Activated T-cell treated with anti-CD3 and anti-CD28 coated beads, Interleukin-2, amount 50 U/mL, for 4 hours (primary cell): ENCODE data around the gene IQCH. TPM values are rescaled to one million over a fixed set of nuclear protein-coding genes. Genes with fewer than 3 reads are reported as not detected.
"Not testable (repeated sequence)": the region's sequence is repeated elsewhere in the genome, so short reads cannot be mapped to it uniquely, and the experiment has no call there.

Experiments used
- ATAC-seq, 2 donors: fragments of 200-7000 bp; cut with Tn5 transposase; one replicate each; pipeline ENCODE4 v1.10.0; 2021
- DNase-seq: peaks from one replicate; pipeline ENCODE4 v3.0.0-alpha.2; 2020
- H3K27me3 Mint-ChIP-seq: one replicate; pipeline ENCODE4 v1.8.0; 2021; ENCODE audit warnings: low read depth, mixed read lengths
- H3K36me3 Mint-ChIP-seq: one replicate; pipeline ENCODE4 v1.8.0; 2022; ENCODE audit warnings: mixed read lengths; ENCODE audit not compliant: insufficient read depth
- H3K4me1 Mint-ChIP-seq: one replicate; pipeline ENCODE4 v1.8.0; 2021; ENCODE audit warnings: low read depth, mixed read lengths
- H3K4me3 Mint-ChIP-seq: one replicate; pipeline ENCODE4 v1.8.0; 2021; ENCODE audit warnings: mild to moderate bottlenecking, moderate library complexity, mixed read lengths
- H3K9me3 Mint-ChIP-seq: one replicate; pipeline ENCODE4 v1.8.0; 2021; ENCODE audit warnings: mixed read lengths
- total RNA-seq, 3 donors: library from RNA; stranded (reverse); gene quantifications; one replicate each; pipeline ENCODE4 v1.2.1, GENCODE V29; 2021

Gene IQCH
- total RNA-seq, 3 donors from 2014 or later: 0.53 to 0.95 (median 0.53) TPM

- H3K9me3 Mint-ChIP-seq: no peaks in the 10 kb centered on the region
- no peak for DNase-seq
- H3K27me3 Mint-ChIP-seq: no peaks in the 10 kb centered on the region
- ATAC-seq: no peak
- no peak overlapping the region for H3K4me3 Mint-ChIP-seq
- H3K4me1 Mint-ChIP-seq: no peaks in the 10 kb centered on the region
- no peaks in the 10 kb centered on the region for H3K36me3 Mint-ChIP-seq
These were observed 165.1 kb downstream of the IQCH start for GRCh38 chr15:67419705-67420104.

GRCh38 chr15:67420137-67420536, 165.6 kb downstream of the IQCH start:
- ATAC-seq (no peak), DNase-seq (no peak)
- no peaks in the 10 kb centered on the region for H3K9me3 Mint-ChIP-seq
- H3K4me1 Mint-ChIP-seq: no peaks in the 10 kb centered on the region
- no peaks in the 10 kb centered on the region for H3K36me3 Mint-ChIP-seq
- no peak overlapping the region for H3K4me3 Mint-ChIP-seq
- H3K27me3 Mint-ChIP-seq: no peaks in the 10 kb centered on the region

DNA sequence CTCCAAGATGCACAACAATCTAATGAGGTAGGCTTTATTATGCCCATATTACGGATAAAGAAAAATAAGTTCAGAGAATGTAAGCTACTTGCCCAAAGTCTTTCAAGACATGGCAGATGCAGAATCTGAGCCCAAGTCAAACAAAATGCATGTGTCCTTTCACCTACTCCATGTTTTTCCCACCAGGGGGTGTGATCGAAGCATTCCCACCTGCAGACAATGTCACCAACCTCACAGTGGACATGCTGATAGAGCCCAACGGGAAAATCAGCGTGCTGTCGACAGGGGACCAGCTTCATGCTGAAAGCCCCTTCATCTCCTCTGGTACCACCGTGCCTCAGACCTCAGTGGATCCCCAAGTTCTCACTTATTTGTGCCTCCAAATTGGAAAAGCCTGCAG, 166.5 kb downstream of the IQCH start:
- DNase-seq (no peak), ATAC-seq (no peak)
- Mint-ChIP-seq H3K27me3 (no peaks in the 10 kb centered on the region), H3K36me3 (no peaks in the 10 kb centered on the region), H3K9me3 (no peaks in the 10 kb centered on the region), H3K4me1 (no peaks in the 10 kb centered on the region), H3K4me3 (no peak overlapping the region)

- H3K27me3 Mint-ChIP-seq: no peaks in the 10 kb centered on the region
- ATAC-seq (no peak), DNase-seq (no peak)
- no peaks in the 10 kb centered on the region for H3K4me1 Mint-ChIP-seq
- no peak overlapping the region for H3K4me3 Mint-ChIP-seq
- no peaks in the 10 kb centered on the region for H3K36me3 Mint-ChIP-seq
- H3K9me3 Mint-ChIP-seq: no peaks in the 10 kb centered on the region
These were observed 167.7 kb downstream of the IQCH start for GRCh38 chr15:67422296-67422695.

GRCh38 chr15:67433495-67434099, 179.0 kb downstream of the IQCH start:
- H3K4me1 Mint-ChIP-seq: no peaks in the 10 kb centered on the region
- H3K9me3 Mint-ChIP-seq: no peaks in the 10 kb centered on the region
- H3K27me3 Mint-ChIP-seq: no peaks in the 10 kb centered on the region
- DNase-seq (no peak), ATAC-seq (no peak)
- H3K4me3 Mint-ChIP-seq: no peak overlapping the region
- peaks cover 5% of the 10 kb centered on the region for H3K36me3 Mint-ChIP-seq

DNA sequence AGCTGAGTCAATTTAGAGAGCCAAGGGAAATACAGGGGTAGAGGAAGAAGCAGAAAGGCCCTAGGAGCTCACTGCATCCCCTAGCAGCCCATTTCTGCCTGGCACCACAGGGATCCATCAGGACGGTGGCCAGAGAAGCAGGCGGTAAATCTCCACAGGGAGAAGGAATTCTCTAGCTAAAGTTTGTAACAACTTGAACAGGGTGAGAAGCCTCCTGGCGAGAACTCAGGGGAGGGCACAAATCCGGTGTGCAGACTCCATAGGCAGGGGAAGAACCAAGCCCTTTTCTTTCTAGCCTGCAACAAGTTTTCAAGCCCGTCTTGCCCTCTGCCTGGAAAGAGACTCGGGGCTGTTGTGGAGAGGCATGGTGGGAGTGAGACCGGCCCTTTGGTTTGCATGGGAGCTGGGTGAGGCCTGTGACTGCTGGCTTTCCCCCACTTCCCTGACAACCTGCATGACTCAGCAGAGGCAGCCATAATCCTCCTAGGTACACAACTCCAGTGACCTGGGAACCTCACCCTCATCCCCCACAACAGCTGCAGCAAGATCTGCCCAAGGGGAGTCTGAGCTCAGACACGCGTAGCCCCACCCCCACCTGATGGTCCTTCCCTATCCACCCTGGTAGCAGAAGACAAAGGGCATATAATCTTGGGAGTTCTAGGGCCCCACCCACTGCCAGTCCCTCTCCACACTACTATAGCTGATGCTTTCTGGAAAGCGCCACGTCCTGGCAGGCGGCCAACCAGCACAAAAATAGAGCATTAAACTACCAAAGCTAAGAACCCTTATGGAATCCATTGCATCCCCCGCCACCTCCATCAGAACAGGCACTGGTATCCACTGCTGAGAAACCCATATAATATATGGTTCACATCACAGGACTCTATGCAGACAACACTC, 182.0 kb downstream of the IQCH start:
- not testable (repeated sequence) for H3K9me3 Mint-ChIP-seq, H3K4me1 Mint-ChIP-seq, H3K4me3 Mint-ChIP-seq, H3K36me3 Mint-ChIP-seq, H3K27me3 Mint-ChIP-seq, ATAC-seq, DNase-seq

- Mint-ChIP-seq H3K9me3 (peaks cover 4% of the 10 kb centered on the region), H3K27me3 (no peaks in the 10 kb centered on the region), H3K36me3 (peaks cover 3% of the 10 kb centered on the region), H3K4me3 (no peak overlapping the region), H3K4me1 (no peaks in the 10 kb centered on the region)
- ATAC-seq (no peak), DNase-seq (no peak)
These were observed 189.5 kb downstream of the IQCH start for GRCh38 chr15:67444100-67444499.

DNA sequence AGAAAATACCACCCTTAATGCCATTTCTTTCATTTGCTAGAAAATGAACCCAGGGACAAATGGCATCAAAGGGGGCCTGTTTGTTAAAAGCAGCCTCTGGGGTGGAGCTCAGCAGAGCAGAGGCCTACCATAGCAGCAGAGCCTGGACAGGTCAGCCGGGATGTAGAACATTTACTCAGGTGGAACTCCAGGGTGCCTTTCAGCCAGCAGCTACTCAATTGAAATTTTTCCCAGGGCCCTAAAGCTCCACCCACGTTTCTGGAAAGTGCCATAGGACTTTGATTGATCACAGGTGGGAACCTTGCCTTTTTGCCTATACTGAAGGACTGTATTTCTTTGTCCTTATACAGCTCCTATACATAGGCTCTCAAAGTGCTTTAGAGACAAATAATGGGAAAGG, 191.9 kb downstream of the IQCH start:
- no peak for ATAC-seq
- peaks cover 3% of the 10 kb centered on the region for H3K36me3 Mint-ChIP-seq
- peaks cover 4% of the 10 kb centered on the region for H3K9me3 Mint-ChIP-seq
- no peaks in the 10 kb centered on the region for H3K27me3 Mint-ChIP-seq
- no peak overlapping the region for H3K4me3 Mint-ChIP-seq
- H3K4me1 Mint-ChIP-seq: no peaks in the 10 kb centered on the region
- DNase-seq: no peak

- H3K27me3 Mint-ChIP-seq, DNase-seq, H3K4me1 Mint-ChIP-seq, ATAC-seq, H3K9me3 Mint-ChIP-seq, H3K36me3 Mint-ChIP-seq, H3K4me3 Mint-ChIP-seq: not testable (repeated sequence)
These were observed 193.8 kb downstream of the IQCH start for GRCh38 chr15:67448372-67448771.

DNA sequence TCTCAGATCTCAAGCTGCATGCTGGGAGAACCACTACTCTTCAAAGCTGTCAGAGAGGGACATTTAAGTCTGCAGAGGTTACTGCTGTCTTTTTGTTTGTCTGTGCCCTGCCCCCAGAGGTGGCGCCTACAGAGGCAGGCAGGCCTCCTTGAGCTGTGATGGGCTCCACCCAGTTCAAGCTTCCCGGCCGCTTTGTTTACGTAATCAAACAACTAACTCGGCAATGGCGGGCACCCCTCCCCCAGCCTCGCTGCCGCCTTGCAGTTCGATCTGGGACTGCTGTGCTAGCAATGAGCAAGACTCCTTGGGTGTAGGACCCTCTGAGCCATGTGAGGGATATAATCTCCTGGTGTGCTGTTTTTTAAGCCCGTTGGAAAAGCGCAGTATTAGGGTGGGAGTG, 199.1 kb downstream of the IQCH start:
- not testable (repeated sequence) for ATAC-seq, H3K9me3 Mint-ChIP-seq, DNase-seq, H3K4me3 Mint-ChIP-seq, H3K36me3 Mint-ChIP-seq, H3K4me1 Mint-ChIP-seq
- H3K27me3 Mint-ChIP-seq: peaks cover 13% of the 10 kb centered on the region

GRCh38 chr15:67456677-67457529, 202.3 kb downstream of the IQCH start:
- H3K4me3 Mint-ChIP-seq: no peak overlapping the region
- peaks cover 13% of the 10 kb centered on the region for H3K27me3 Mint-ChIP-seq
- peaks cover 8% of the 10 kb centered on the region for H3K36me3 Mint-ChIP-seq
- no peaks in the 10 kb centered on the region for H3K9me3 Mint-ChIP-seq
- ATAC-seq (peak; percentile 88 to 93), DNase-seq (peak; percentile 84)
- no peaks in the 10 kb centered on the region for H3K4me1 Mint-ChIP-seq

GRCh38 chr15:67458331-67459029, 203.9 kb downstream of the IQCH start:
- Mint-ChIP-seq H3K36me3 (peaks cover 7% of the 10 kb centered on the region), H3K4me1 (no peaks in the 10 kb centered on the region)
- no peak for ATAC-seq

GRCh38 chr15:67460521-67460920, 205.9 kb downstream of the IQCH start:
- no peak for ATAC-seq
- Mint-ChIP-seq H3K4me1 (no peaks in the 10 kb centered on the region), H3K4me3 (no peak overlapping the region), H3K9me3 (no peaks in the 10 kb centered on the region), H3K27me3 (peaks cover 7% of the 10 kb centered on the region), H3K36me3 (peaks cover 10% of the 10 kb centered on the region)
- DNase-seq: no peak

More at GRCh38 chr15:67458331-67459029, 203.9 kb downstream of the IQCH start:
- no peak overlapping the region for H3K4me3 Mint-ChIP-seq
- no peaks in the 10 kb centered on the region for H3K9me3 Mint-ChIP-seq
- DNase-seq: no peak
- H3K27me3 Mint-ChIP-seq: peaks cover 13% of the 10 kb centered on the region

GRCh38 chr15:67461735-67462134, 207.1 kb downstream of the IQCH start:
- Mint-ChIP-seq H3K4me3 (no peak overlapping the region), H3K27me3 (peaks cover 4% of the 10 kb centered on the region), H3K4me1 (no peaks in the 10 kb centered on the region), H3K9me3 (no peaks in the 10 kb centered on the region), H3K36me3 (peaks cover 10% of the 10 kb centered on the region)
- DNase-seq: no peak
- no peak for ATAC-seq
